GM21367 (cell line): Measurements from ENCODE around the gene PEAK3.
A peak's percentile ranks its signal among the peaks of the same experiment; 100 is the strongest.

Source experiments
- ATAC-seq: cut with Tn5 transposase; IDR thresholded peaks from one replicate; pipeline ENCODE4 v1.9.1; 2021; ENCODE audit not compliant: unreplicated experiment

The PEAK3 gene

DNA sequence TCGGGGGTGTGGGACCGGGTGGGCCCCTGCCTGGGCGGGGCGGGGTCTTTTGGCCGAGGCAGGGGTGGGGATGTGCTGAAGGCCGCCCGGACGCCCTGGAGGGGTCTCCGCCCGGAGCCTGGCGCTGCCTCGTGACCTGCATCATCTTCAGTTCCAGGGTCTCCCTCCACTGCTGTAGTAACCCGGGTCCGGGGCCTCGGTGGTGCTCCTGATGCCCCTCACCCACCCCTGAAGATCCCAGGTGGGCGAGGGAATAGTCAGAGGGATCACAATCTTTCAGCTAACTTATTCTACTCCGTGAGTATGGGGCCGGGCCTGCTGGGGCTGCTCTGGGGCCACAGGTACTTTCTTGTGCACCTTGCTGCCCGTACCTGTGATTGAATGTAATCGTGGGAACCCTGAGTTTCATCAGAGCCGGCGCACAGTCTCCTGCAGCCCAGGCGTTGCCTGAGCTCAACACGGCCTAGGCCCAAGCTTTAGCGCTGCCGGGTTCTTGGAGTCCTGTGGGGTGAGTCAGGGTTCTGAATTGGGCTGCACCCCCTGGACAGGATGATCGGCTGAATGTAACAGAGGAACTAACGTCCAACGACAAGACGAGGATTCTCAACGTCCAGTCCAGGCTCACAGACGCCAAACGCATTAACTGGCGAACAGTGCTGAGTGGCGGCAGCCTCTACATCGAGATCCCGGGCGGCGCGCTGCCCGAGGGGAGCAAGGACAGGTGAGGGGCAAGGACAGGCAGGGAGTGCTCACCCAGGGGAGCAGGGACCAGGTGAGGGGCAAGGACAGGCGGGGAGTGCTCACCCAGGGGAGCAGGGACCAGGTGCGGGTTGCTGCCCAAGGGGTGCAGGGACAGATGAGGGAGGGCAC lies 10.5 kb downstream of the PEAK3 start:
- no peak for ATAC-seq

DNA sequence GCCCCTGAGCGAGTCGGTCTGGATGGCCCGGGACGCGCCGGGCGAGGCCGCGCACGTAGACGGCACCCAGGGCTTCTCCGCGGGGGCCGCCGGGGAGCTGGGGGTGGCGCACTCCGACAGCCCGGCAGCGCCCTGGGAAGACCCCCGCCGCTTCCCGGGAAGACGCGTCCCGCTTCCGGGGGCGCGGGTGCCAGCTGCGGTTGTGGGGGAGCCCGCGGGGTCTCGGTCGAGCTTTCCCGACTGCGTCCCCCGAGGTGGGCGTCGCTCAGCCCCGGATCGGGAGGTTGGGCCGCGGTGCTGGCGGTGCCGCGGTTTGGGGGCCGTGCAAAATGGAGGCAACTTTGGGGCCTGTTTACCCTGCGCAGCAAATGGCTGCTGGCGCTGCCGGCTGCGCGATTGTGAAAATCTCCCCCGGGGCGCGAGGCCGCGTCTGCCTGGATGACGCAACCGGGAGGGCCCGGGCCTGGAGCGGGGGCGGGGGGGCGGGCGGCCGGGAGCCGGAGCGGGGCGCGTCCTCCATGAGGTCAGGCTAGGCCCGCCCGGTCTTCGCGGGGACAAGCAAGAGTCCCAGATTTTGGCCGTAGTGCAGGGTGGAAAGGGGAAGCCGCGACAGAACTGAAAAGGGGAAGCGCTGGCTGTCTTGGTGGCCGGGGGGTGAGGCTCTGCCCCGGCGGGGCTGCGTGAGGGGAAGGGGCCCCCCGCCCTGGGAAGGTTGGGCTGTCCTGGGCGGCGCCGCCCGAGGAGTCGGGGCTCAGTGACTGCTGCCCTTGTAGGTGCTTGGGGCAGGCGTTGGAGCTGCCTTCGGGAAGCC lies 11.3 kb downstream of the PEAK3 start:
- no peak for ATAC-seq

GRCh38 chr19:2270157-2270422 lies 11.9 kb downstream of the PEAK3 start:
- ATAC-seq = no peak

DNA sequence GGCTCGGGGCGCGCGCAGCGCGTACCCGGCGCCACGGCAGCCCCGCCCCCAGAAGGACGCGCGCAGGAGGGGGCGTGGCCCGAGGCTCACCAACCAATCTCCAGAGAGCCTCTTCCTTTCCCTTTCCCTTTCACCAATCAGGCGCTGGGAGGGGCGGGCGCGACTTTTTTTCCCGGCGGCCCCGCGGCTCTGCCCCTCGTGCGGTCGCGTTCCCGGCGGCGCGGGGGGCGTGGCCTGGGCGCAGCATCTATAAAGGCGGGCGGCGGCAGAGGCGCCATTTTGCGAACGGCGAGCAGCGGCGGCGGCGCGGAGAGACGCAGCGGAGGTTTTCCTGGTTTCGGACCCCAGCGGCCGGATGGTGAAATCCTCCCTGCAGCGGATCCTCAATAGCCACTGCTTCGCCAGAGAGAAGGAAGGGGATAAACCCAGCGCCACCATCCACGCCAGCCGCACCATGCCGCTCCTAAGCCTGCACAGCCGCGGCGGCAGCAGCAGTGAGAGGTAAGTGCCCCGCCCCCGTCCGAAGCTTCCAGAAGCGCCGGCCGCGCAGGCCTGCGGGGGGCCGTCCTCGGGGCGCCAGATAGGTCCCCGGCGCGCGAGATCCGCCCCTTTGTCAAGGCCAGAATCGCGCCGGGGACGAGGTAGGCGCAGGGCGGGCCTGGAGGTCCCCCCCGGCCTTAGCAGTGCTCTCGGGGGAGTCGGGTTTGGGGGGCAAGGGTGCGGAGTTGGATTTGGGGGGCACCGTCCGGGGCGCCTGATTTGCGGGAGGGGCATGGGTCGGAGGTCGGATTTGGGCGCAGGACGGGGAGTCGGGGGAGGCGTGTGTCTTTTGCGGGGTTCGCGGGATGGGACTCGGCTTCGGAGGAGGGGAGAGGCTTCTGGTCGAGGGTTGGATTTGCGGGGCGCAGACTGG lies 12.5 kb downstream of the PEAK3 start:
- peak; percentile 40 for ATAC-seq

- no peak for ATAC-seq
Measured at GRCh38 chr19:2268861-2269243, 13.1 kb downstream of the PEAK3 start.

- no peak for ATAC-seq
Measured at GRCh38 chr19:2268480-2268830, 13.5 kb downstream of the PEAK3 start.

- ATAC-seq = peak; percentile 32
Measured at GRCh38 chr19:2266183-2266993, 15.6 kb downstream of the PEAK3 start.

- no peak for ATAC-seq
Measured at GRCh38 chr19:2261438-2262172, 20.4 kb downstream of the PEAK3 start.

GRCh38 chr19:2260341-2260805 lies 21.6 kb downstream of the PEAK3 start:
- no peak for ATAC-seq

DNA sequence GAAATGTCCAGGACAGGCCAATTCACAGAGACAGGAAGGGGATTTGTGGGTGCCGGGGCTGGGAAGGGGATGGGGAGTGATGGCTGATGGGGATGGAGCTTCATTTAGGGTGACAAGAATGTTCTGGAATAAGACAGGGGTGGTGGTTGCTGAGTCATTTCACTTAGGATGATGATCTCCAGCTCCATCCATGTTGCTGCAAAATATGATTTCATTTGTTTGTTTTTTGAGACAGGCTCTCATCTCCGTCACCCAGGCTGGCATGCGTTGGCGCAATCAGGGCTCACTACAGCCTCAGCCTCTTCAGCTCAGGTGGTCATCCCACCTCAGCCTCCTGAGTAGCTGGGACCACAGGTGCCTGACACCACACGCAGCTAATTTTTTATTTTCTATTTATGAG lies 22.6 kb downstream of the PEAK3 start:
- no peak for ATAC-seq

GRCh38 chr19:2255982-2256685 lies 25.8 kb downstream of the PEAK3 start, which contains the start of gene JSRP1:
TSS of gene JSRP1 (minus strand) at chr19:2256417. CDS start at chr19:2255314, 1,103 bp downstream.
- no peak for ATAC-seq

GRCh38 chr19:2255112-2255845 lies 26.7 kb downstream of the PEAK3 start:
- ATAC-seq = no peak

GRCh38 chr19:2254064-2254872 lies 27.7 kb downstream of the PEAK3 start:
- no peak for ATAC-seq

DNA sequence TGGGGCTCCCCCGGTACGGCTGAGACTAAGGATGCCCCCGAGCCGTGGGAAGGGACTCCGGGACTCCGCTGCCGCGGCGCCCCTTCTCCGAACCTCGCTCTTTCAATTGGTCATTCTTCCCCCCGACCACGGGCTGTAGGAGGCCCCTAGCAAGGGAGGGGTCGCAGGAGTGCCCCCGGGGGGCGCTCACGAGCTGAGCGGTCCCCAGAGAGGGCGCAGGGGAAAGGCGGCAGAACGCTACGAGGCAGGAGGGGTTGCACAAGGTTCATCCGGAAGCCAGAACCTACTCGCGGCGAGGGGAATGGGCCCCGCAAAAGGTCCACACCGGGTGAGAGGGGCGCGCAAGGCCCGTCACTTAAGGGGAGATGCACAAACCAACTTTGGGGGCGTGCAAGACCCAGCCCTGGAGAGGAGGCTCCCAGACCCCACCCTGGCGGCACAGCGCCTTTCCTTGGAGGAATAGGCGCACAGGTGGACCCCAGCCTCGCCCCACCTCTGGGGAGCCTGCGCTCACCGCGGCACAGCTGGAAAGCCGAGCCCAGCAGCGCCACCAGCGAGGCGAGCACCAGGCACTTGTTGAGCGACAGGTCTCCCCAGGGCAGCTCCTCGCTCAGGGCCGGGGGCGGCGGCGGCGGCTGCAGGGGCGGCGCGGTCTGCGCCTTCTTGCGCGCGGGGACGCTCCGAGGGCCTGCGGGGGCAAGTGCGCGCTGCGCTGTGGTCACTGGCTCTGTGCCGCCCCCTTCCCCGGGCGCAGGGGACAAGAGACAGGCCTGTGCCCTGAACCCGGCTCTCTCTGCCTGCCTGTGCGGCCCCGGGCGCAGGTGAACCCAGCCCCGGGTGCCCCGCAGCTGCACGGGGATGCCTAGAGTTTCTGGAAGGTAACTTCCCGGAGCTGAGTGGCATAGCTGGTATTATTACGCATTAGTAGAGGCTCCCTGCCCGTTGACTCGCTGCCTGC lies 28.6 kb downstream of the PEAK3 start:
- no peak for ATAC-seq

DNA sequence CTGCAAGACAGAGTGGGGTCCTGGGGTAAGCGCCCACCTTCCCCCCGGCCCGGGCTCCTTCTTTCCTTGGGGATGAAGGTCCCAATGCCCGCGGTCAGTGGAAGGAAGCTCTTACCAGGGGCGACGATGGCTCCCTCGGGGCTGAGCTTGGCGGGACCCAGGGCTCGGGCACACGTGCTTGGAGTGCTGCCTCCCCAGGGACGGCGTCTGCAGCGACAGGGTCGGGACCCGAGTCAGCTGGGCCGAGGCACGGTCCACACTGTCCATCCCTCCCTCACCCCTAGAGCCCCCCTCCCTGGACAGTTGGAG lies 29.2 kb downstream of the PEAK3 start:
- no peak for ATAC-seq

GRCh38 chr19:2252055-2252796 lies 29.7 kb downstream of the PEAK3 start:
- ATAC-seq = no peak
